Fibroblast of skin of abdomen (primary cell): ENCODE data around the gene ADGRB3.
"Not testable (repeated sequence)": the region's sequence is repeated elsewhere in the genome, so short reads cannot be mapped to it uniquely, and the experiment has no call there.

ENCODE experiments used
- DNase-seq: peaks from one replicate; pipeline ENCODE4 v3.0.0-alpha.2; 2013

ADGRB3 gene

DNA sequence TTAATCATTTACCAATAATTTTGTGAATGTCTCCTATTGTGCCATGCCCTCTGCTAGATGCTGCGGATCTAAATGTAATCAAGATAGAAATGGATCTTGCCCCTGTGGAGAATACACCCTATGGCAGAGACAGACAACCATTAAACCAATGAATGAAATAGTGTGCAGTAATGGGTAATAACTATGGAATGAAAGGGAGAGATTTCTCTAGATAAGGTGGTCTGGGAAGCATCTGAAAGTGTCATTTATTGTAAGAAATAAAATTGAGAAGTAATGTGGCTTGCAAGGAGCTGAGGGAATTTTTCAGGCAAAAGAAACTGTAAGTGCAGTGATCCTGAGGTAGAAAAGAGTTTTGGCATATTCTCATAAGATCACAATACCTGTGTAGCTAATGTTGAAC lies 731.7 kb downstream of the ADGRB3 start:
- DNase-seq: no peak

DNA sequence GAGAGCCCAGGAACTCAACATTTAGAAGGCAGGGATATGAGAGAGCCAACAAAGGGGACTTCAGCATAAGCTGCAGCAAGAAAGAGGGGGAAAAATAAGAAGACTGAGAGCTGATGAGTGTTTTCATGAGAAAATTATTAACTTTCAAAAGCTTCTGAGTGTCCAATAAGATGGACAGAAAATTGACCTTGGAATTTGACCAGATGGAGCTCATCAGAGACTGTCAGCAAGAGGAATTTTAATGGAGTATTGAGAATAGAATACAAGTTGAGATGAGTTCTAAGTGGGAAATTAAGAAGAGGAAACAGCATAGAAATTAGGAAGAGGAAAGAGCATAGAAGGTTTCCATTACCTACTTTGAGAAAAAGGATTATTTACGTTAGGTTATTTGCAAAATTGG lies 733.5 kb downstream of the ADGRB3 start:
- no peak for DNase-seq

DNA sequence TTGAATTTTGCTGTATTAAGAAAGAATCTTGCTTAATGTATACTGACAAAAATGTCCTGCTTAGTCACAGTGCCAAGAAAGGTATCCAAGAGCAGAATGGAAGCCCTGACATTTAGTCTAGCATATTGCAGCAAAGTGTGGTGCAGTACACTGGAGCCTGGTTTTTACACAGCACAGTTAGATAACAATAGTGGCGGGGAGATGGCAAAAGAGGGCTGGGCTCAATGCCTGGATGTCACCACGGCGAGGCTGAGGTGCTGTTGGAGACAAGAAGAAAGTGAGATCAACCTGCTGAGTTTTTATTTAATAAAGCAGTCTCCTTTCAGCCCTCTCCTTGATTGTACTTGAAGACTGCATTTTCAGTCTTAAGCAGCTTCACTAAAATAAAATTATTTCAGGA lies 735.7 kb downstream of the ADGRB3 start:
- no peak for DNase-seq

DNA sequence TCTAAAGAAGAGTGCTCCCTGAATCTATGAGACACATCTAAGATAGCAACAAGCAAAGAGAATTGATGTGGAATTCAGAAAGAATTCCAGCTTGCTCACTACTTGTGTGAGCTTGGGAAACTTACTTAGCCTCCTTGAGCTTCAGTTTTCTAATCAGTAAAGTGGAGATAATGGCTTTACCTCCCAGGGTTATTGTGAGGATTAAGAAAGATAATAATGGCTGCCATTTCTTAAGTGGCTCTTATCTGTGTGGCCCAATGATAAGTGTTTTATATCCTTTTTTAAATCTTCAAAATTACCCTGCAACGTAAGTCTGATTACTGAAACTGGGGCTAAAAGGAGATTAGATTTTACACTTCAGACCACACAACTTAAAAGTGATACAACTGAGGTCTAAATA lies 743.2 kb downstream of the ADGRB3 start:
- no peak for DNase-seq

- DNase-seq: no peak
Observed at GRCh38 chr6:69379518-69379917, 744.4 kb downstream of the ADGRB3 start.

- DNase-seq: no peak
Observed at GRCh38 chr6:69383627-69384026, 748.5 kb downstream of the ADGRB3 start.

DNA sequence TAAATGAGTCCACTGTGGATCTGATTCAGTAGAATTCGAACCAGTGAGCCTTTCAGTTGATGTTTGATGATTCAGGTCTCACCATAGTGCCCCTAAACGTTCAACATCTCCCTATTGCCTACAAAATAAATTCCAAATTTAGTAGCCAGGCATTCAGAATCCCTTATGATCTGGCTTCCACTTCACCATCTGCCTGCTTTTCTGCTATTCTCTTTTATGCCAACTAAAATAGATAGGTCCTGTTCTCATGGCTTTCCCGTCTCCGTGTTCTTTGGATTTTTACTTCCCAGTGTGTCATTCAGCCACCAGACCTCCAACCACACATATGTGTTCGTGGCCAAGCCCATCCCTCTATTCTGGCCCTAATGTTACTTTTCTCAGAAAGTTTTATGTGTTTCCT lies 751.3 kb downstream of the ADGRB3 start:
- DNase-seq: no peak

GRCh38 chr6:69390125-69390524 lies 755.0 kb downstream of the ADGRB3 start:
- peak; percentile 22 for DNase-seq

DNA sequence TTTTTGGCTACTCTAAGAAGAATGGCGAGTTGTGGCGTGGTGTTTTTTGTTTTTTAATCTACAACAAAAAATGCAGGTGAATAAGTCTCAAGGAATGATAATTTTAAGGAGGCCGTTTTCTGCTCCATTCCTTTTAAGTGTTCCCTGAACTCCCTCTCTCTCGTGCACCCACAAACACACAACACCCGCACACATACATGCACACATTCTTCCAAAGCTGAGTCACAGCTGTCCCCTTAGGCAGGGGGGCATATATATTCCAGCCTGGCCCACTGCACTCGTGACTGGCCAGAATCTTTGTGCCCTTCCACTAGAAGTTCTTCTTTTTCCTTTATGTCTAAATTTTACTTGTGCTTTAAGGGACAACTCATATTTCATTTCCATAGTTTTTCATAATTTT lies 756.0 kb downstream of the ADGRB3 start:
- no peak for DNase-seq

- no peak for DNase-seq
Observed at GRCh38 chr6:69392745-69393144, 757.7 kb downstream of the ADGRB3 start.

DNA sequence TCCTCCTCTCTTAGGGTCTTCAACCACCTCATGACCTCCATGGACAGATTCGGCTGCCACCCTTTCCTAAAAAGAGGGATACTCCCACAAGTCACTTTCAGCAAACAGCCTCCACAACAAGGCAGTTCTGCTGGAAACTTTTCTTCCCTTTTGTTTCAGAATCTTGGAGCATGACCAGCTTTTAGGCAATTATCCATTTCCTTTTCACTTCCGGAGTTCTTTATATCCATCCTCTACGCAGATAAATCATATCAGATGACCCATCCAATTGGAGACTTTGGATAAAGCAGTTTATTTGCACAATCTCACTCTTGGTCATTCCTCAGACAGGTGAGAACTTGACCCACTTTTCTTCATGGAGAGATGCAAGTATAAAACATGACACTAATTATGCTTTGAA lies 763.2 kb downstream of the ADGRB3 start:
- no peak for DNase-seq

GRCh38 chr6:69398729-69399128 lies 763.6 kb downstream of the ADGRB3 start:
- DNase-seq: no peak

- no peak for DNase-seq
Observed at GRCh38 chr6:69408886-69409285, 773.8 kb downstream of the ADGRB3 start.

DNA sequence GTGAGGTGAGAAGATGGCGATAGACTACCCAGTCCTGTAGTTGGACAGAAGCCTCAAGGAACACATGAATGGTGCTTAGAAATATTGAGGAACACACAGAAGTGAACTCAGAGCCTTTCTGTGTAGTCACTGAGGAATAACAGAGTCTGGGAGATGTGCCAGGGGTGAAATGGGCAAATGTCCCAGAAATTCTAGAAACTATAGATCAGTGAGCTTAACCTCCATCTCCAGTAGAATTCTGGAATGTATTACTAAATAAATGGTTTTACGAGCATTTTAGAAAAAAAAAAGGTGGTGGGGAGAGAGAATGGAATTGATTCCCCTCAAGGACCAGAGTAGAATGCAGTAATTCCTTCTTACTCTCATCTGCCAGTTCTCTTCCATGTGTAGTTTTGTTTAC lies 781.7 kb downstream of the ADGRB3 start:
- peak; percentile 76 for DNase-seq

DNA sequence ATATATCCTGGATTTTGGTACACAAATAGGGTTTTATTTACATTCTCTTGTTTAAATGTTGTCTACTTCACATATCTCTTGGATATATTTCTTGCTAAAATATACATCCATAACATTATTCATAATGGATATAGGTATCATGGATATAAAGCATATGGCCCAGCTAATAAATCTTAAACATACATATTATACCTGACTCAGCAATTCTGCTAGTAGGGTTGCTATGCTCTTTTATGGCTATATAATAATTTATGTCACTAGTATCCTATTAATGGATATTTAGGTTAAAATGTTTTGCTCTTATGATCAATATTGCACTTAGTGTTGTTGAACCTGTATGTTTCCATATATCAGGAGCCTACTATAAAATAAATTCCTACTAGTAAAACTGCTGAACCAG lies 786.2 kb downstream of the ADGRB3 start:
- no peak for DNase-seq

DNA sequence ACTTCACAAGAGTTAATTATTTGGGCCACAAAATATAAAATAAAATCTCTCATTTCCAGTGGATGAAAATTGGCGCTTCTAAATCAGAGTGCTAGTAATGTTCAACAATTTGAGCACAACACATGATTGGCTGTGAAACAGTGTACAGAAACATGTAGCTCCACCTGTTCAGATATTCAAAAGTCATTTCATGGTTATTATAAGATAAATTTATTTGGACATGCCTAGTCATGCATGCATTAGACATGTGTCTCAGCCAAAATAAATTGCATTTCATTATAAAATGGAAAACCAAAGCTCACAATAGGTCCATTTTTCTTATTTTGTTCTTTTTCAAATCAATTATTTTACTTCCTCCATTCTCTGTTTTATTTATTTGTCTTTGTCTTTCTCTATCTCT lies 786.9 kb downstream of the ADGRB3 start:
- DNase-seq: no peak

DNA sequence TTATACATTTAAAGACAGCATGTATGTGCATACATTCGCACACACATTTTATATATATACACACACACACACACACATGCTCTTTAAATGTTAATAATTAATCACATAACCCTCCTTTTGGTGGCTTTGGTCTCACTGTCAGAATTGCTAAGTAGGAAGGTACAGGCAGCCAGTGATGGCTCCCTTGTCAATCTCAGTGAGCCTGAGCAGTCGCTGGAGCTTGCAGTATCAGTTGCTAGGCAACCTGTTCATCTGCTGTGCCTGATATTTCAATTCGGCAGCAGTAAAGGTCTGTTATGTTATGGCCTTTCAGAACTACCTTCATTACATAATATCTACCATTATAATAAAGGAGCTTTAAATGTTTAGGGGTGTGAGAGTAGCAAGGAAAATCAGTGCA lies 787.4 kb downstream of the ADGRB3 start:
- no peak for DNase-seq

DNA sequence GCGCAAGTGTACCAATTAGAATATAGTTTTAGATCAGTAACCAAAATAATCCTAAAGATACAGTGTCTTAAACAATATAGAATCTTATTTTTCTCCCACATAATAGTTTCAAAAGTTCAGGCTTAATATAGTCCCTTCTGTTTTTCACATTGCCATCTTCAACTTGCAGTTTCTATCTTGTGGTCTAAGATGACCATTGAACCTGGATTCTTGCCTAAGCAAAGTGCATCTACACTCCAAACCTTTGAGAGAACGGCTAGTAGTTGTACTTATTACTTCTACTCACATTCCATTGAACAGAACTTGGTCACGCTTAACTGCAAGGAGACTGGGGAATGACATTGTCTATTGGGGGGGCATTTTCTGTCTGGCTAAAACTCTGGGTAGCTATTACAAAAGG lies 788.7 kb downstream of the ADGRB3 start:
- DNase-seq: no peak

DNA sequence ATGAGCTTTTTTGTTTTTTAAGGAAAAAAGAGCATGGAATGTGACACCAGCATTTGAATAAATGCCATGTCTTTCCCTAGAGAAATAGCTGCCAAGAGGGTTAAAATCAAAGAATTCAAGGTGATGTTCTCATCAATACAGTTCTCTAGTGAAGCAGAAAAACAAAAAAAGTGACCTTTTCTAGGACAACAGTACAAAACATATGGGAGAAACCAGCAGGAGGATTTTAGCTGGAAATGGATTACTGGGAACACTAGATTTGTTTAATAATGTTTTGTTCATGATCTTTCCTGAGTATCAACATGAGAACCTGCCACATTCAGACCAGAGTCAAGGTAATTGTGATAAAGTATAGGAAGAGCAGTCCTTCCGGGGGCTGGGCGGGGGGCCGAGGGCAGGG lies 789.5 kb downstream of the ADGRB3 start:
- no peak for DNase-seq

- no peak for DNase-seq
Observed at GRCh38 chr6:69427882-69428281, 792.8 kb downstream of the ADGRB3 start.

GRCh38 chr6:69432168-69432567 lies 797.1 kb downstream of the ADGRB3 start:
- not testable (repeated sequence) for DNase-seq

- DNase-seq: not testable (repeated sequence)
Observed at GRCh38 chr6:69433116-69433515, 798.0 kb downstream of the ADGRB3 start.

DNA sequence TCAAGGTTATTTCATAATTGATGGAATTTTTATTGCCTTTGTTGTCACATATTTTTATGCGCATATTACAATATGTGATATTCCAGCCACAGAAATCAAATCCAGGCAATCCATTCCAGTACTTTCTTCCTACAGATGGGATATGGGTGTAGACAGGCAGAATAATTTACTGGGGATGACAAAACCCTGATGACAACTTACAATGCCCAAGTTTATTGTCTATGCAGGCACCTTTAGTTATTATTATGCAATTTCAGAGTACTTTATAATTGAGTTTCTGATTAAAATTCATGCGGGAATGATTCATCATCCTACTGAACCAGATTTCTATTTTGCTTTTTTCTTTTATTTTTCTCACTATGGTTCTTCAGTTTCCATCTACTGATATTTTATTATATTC lies 803.0 kb downstream of the ADGRB3 start:
- DNase-seq: no peak
